Stimulated activated memory B cell treated with anti-CD40 and anti-IgM and Interleukin-4, amounts not matched to agents 10 μg/mL and 1 μg/mL and 100 μg/mL, for 72 hours (primary cell): Measurements from ENCODE around the gene FAM168B.

Source experiments
- ATAC-seq: fragments of 150-1000 bp; cut with Tn5 transposase; 2 replicates; pipeline ENCODE4 v1.10.0; 2021
- H3K27ac Mint-ChIP-seq: one replicate; pipeline ENCODE4 v1.8.0; 2022; ENCODE audit warnings: mild to moderate bottlenecking, mixed read lengths
- H3K27me3 Mint-ChIP-seq: one replicate; pipeline ENCODE4 v1.8.0; 2022; ENCODE audit warnings: mixed read lengths
- H3K36me3 Mint-ChIP-seq: one replicate; pipeline ENCODE4 v1.8.0; 2022; ENCODE audit warnings: mixed read lengths
- H3K4me1 Mint-ChIP-seq: one replicate; pipeline ENCODE4 v1.8.0; 2022; ENCODE audit warnings: mixed read lengths
- H3K4me3 Mint-ChIP-seq: one replicate; pipeline ENCODE4 v1.8.0; 2022; ENCODE audit warnings: mild to moderate bottlenecking, moderate library complexity, mixed read lengths
- H3K9me3 Mint-ChIP-seq: one replicate; pipeline ENCODE4 v1.8.0; 2022; ENCODE audit warnings: mixed read lengths

Gene FAM168B

GRCh38 chr2:131033786-131034121 is 59.5 kb downstream of the FAM168B start:
- H3K4me1 Mint-ChIP-seq, result no peaks in the 10 kb centered on the region
- H3K9me3 Mint-ChIP-seq, result no peaks in the 10 kb centered on the region
- no peak overlapping the region for H3K27ac Mint-ChIP-seq
- H3K4me3 Mint-ChIP-seq, result no peak overlapping the region
- H3K27me3 Mint-ChIP-seq, result peaks cover 56% of the 10 kb centered on the region
- H3K36me3 Mint-ChIP-seq, result no peaks in the 10 kb centered on the region
- ATAC-seq, result no peak

GRCh38 chr2:131032393-131032836 is 60.8 kb downstream of the FAM168B start:
- Mint-ChIP-seq H3K4me1 (no peaks in the 10 kb centered on the region), H3K36me3 (no peaks in the 10 kb centered on the region), H3K9me3 (peaks cover 5% of the 10 kb centered on the region), H3K4me3 (no peak overlapping the region), H3K27me3 (peaks cover 55% of the 10 kb centered on the region), H3K27ac (no peak overlapping the region)
- no peak for ATAC-seq

DNA sequence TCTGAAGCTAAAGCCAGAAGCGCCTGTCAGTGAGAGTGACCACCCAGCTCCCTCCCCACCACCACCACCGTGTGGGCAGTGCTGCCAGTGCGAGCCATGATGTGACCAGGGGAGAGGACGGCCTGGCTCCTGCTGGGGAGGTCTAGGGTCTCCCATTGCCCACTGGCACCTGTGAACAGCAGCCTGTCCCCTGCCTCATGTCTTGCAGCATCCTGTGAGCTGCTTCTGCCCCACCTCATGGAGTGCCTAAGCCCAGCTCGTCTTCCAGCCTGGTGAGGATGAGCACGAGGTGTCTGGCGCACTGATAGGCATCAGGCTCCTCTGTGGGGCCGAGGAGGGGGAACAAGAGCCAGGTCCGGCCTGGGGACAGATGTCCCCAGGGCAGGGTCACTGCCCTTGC is 61.4 kb downstream of the FAM168B start:
- Mint-ChIP-seq H3K36me3 (no peaks in the 10 kb centered on the region), H3K4me3 (no peak overlapping the region), H3K27ac (no peak overlapping the region), H3K9me3 (peaks cover 10% of the 10 kb centered on the region), H3K4me1 (no peaks in the 10 kb centered on the region), H3K27me3 (peaks cover 49% of the 10 kb centered on the region)
- no peak for ATAC-seq

DNA sequence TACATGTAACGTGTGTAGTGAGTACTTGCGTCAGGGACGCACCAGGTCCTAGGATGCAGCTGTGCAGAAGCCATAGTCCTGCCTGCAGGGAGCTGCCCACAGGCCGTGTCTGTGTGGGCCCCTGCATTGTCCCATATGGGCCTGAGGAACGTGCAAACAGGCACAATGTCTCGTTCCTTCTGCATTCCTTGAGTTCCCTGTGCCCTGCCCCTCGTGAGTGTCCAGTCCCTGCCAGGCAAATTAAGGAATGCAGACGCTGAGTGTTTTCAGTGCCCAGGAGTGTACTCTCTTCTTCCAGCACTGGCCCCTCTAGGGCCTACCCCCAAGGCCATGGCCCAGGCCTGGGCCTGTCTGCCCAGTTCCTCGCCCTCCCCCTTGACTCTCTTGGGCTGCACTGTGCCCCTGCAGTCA is 61.8 kb downstream of the FAM168B start:
- Mint-ChIP-seq H3K27me3 (peaks cover 46% of the 10 kb centered on the region), H3K4me3 (no peak overlapping the region), H3K27ac (no peak overlapping the region), H3K4me1 (no peaks in the 10 kb centered on the region), H3K36me3 (no peaks in the 10 kb centered on the region), H3K9me3 (peaks cover 10% of the 10 kb centered on the region)
- no peak for ATAC-seq

DNA sequence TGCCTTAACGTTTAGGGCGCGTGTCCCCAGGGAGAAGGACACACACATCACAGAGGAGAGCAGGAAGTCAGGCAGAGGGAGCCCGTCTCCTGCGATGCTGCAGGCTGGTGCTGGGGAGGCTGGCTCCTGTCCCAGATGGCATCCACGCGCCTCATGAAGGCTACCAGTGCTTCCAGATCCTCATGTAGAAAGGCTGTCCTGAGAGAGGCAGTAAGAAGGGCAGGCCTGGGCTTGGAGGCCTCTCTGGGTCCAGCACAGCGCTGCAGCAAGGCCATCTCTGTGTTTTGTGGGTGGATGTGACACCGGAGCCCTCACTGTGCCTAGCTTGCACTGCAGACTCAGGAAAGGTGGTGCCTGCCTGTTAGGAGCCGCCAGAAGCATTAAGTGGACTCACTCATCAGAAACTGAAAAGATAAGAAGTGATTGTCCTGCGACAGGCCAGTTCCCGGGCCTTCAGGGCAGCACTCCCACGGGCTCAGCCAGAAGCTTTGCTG is 62.7 kb downstream of the FAM168B start:
- ATAC-seq, result no peak
- Mint-ChIP-seq H3K27me3 (peaks cover 46% of the 10 kb centered on the region), H3K36me3 (no peaks in the 10 kb centered on the region), H3K4me3 (no peak overlapping the region), H3K27ac (no peak overlapping the region), H3K9me3 (peaks cover 10% of the 10 kb centered on the region), H3K4me1 (no peaks in the 10 kb centered on the region)

- Mint-ChIP-seq H3K4me3 (no peak overlapping the region), H3K27ac (no peak overlapping the region), H3K9me3 (peaks cover 10% of the 10 kb centered on the region), H3K27me3 (peaks cover 51% of the 10 kb centered on the region), H3K36me3 (no peaks in the 10 kb centered on the region), H3K4me1 (no peaks in the 10 kb centered on the region)
- ATAC-seq, result no peak
Measured at GRCh38 chr2:131029812-131030211, 63.4 kb downstream of the FAM168B start.

GRCh38 chr2:131027566-131028528 is 65.4 kb downstream of the FAM168B start:
- H3K36me3 Mint-ChIP-seq, result no peaks in the 10 kb centered on the region
- H3K27me3 Mint-ChIP-seq, result peaks cover 40% of the 10 kb centered on the region
- ATAC-seq, result no peak

GRCh38 chr2:131026919-131027318 is 66.3 kb downstream of the FAM168B start:
- Mint-ChIP-seq H3K27ac (no peak overlapping the region), H3K4me1 (no peaks in the 10 kb centered on the region), H3K27me3 (peaks cover 36% of the 10 kb centered on the region), H3K36me3 (no peaks in the 10 kb centered on the region), H3K4me3 (no peak overlapping the region), H3K9me3 (peaks cover 10% of the 10 kb centered on the region)
- ATAC-seq, result no peak

More at GRCh38 chr2:131027566-131028528, 65.4 kb downstream of the FAM168B start:
- Mint-ChIP-seq H3K4me3 (no peak overlapping the region), H3K9me3 (peaks cover 10% of the 10 kb centered on the region), H3K27ac (no peak overlapping the region), H3K4me1 (no peaks in the 10 kb centered on the region)

GRCh38 chr2:131023758-131024157 is 69.5 kb downstream of the FAM168B start:
- ATAC-seq, result no peak
- H3K4me3 Mint-ChIP-seq, result no peak overlapping the region
- H3K27ac Mint-ChIP-seq, result no peak overlapping the region

DNA sequence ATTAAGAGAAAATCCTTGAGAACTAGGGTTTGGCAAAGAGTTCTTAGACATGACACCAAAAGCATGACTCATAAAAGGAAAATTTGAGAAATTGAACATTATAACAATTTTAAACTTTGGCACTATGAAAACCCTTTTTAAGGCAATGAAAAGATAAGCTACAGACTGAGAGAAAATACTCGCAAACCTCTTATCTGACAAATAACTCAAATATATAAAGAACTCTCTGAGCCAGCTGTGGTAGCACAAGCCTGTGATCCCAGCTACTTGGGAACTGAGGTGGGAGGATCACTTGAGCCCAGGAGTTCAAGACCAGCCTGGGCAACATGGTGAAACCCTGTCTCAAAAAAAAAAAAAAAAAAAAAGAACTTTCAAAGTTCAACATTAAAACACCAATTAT is 70.5 kb downstream of the FAM168B start:
- Mint-ChIP-seq H3K4me1 (no peaks in the 10 kb centered on the region), H3K36me3 (no peaks in the 10 kb centered on the region), H3K9me3 (peaks cover 9% of the 10 kb centered on the region), H3K27ac (no peak overlapping the region), H3K4me3 (no peak overlapping the region), H3K27me3 (peaks cover 34% of the 10 kb centered on the region)
- ATAC-seq, result no peak

More at GRCh38 chr2:131023758-131024157, 69.5 kb downstream of the FAM168B start:
- H3K27me3 Mint-ChIP-seq, result peaks cover 41% of the 10 kb centered on the region
- H3K4me1 Mint-ChIP-seq, result no peaks in the 10 kb centered on the region
- no peaks in the 10 kb centered on the region for H3K36me3 Mint-ChIP-seq
- peaks cover 10% of the 10 kb centered on the region for H3K9me3 Mint-ChIP-seq

DNA sequence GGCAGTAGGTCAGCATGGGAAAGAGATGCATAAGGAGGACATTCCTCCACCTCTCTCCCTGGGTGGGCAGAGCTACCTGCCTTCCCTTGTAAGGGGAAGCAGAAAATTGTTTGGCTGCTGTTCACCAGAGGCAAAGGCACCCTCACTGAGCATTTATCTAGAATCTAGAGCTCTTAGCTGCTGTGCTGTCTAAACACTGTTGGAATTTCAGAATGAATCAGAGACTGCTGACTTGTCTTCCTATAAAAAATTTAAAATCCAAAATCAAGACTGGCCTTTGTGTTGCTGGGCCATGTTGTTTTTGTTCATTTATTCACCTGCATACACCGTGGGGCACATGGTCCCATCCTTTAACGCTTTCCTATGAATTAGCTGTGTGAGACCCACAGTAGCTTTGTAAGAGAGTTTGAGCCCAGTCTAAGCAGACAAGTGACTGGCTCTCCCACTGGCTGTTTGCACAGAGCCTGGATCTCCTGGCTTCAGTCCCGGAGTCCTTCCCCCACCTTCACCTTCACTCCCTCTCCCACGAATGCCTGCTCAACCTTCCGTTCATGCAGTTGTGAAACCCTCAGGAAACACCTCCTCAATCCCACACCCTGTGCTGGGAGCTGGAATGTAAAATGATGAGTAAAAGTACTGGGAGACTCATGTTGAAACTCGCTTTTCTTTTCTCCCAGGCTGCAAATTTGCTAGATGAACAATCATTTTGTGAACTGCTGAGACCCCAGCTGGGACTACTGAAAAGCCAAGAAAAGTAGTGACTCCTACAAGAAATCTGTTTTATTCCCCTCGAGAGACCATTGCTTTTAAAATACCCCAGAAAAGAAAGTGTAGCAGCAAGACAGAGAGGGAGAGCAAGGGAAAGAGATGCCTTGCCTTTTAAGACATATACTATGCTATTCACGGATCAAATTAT is 76.2 kb downstream of the FAM168B start:
- no peak overlapping the region for H3K27ac Mint-ChIP-seq
- ATAC-seq, result peak; percentile 35
- H3K4me1 Mint-ChIP-seq, result no peaks in the 10 kb centered on the region
- no peaks in the 10 kb centered on the region for H3K36me3 Mint-ChIP-seq
- H3K9me3 Mint-ChIP-seq, result no peaks in the 10 kb centered on the region
- H3K27me3 Mint-ChIP-seq, result peaks cover 18% of the 10 kb centered on the region
- H3K4me3 Mint-ChIP-seq, result no peak overlapping the region

GRCh38 chr2:131015764-131016163 is 77.5 kb downstream of the FAM168B start:
- H3K9me3 Mint-ChIP-seq, result no peaks in the 10 kb centered on the region
- ATAC-seq, result no peak
- H3K36me3 Mint-ChIP-seq, result no peaks in the 10 kb centered on the region
- no peak overlapping the region for H3K27ac Mint-ChIP-seq
- H3K4me3 Mint-ChIP-seq, result no peak overlapping the region
- peaks cover 22% of the 10 kb centered on the region for H3K27me3 Mint-ChIP-seq
- no peaks in the 10 kb centered on the region for H3K4me1 Mint-ChIP-seq

DNA sequence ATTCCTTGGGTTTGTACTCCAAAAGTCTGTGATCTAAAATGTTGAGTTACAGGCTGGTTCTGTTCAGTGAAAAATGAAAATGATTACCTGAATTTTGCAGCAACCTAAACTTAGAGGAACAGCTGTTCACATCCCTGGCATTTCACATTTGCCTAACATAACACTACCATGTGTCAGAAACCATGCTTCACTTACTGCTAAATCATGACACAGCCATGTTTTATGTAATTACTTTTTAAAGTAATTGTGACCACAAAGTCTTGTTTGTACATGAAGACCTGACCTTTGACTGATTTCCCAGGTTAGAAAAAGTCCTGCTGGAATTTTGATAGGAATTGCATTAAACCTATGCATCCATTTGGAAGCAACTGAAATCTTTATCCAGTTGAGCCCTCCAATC is 79.1 kb downstream of the FAM168B start:
- Mint-ChIP-seq H3K36me3 (no peaks in the 10 kb centered on the region), H3K27me3 (peaks cover 38% of the 10 kb centered on the region), H3K9me3 (no peaks in the 10 kb centered on the region), H3K27ac (no peak overlapping the region), H3K4me3 (no peak overlapping the region), H3K4me1 (no peaks in the 10 kb centered on the region)
- no peak for ATAC-seq

DNA sequence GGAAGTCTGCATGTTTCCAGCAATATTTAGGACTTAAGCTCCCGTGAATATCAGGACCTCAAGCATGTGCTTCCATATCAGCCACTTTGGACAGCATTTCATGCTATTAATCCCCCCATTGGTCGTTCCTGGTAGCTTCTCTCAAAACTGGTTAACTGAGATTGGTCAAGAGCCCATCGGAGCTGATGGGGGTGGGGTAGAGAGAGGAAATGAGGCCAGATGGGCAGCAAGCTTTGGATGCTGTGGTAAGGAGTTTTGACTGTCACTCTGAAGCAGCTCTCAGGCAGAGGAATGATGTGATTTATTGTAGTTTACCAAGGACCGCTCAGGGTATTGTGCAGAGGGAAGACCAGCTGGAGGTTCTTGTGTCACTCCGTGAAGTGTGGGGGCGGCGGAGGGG is 81.8 kb downstream of the FAM168B start:
- no peak overlapping the region for H3K27ac Mint-ChIP-seq
- peaks cover 48% of the 10 kb centered on the region for H3K27me3 Mint-ChIP-seq
- no peaks in the 10 kb centered on the region for H3K36me3 Mint-ChIP-seq
- ATAC-seq, result no peak
- H3K4me1 Mint-ChIP-seq, result no peaks in the 10 kb centered on the region
- H3K4me3 Mint-ChIP-seq, result no peak overlapping the region
- no peaks in the 10 kb centered on the region for H3K9me3 Mint-ChIP-seq

GRCh38 chr2:131010566-131010965 is 82.7 kb downstream of the FAM168B start:
- no peak overlapping the region for H3K4me3 Mint-ChIP-seq
- no peaks in the 10 kb centered on the region for H3K9me3 Mint-ChIP-seq
- no peak overlapping the region for H3K27ac Mint-ChIP-seq
- H3K27me3 Mint-ChIP-seq, result peaks cover 51% of the 10 kb centered on the region
- H3K36me3 Mint-ChIP-seq, result no peaks in the 10 kb centered on the region
- ATAC-seq, result no peak
- no peaks in the 10 kb centered on the region for H3K4me1 Mint-ChIP-seq
